ENCODE results near the gene NTNG1. TPM values are rescaled to one million over a fixed set of nuclear protein-coding genes. Genes with fewer than 3 reads are reported as not detected.

The NTNG1 gene
- total RNA-seq, 1 experiment from 2014 or later = 2.3 TPM

DNA sequence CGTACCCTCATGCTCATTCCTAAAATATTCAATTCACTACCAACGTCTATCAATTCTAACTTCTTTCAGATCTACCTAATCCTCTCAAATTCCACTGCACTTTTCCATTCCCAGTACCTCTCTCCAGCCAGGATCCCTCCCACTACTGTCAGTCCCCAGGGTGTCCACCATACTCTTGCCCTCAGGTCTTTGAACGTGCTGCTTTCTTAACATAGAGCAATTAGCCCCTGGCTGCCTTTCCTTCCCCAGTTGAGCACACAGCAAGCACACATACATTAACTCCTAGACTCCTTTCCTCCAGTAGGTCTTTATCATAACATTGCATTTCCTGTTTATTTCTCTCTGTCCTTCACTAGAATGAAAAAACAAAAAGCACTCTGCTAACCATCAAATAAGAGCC lies 126.7 kb downstream of the NTNG1 start (continued):
- no peak for TF ChIP-seq ZNF532 (CRISPR knock-in tag; IDR thresholded peaks at IDR 0.05; ENCODE audit: borderline replicate concordance)

DNA sequence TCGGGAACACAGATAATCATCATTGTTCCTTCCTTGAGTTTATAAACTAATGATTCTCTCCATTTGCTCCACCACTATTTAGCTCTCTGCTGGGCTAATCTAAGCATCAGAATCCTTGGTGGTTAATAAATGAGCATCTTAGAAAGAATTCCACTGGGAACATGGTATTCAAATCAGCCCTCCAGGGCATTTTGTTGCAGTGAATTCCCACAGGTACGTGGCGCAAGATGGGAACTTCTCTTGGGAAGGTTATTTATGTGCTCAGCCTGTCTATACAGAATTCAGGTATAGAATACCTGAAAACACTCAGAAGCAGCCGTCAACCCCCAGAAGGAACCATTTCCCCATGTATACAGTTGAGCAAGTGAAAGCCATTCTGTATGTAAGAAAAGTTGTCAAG lies 131.5 kb downstream of the NTNG1 start:
- Mint-ChIP-seq H3K36me3 (no peaks in the 10 kb centered on the region), H3K4me3 (no peak overlapping the region), H3K27ac (no peak overlapping the region), H3K27me3 (ENCODE audit: low read depth) (no peaks in the 10 kb centered on the region), H3K4me1 (peaks cover 13% of the 10 kb centered on the region), H3K9me3 (no peaks in the 10 kb centered on the region)
- POLR2A ChIA-PET = no interaction called here
- no peak for ATAC-seq
- no peak for DNase-seq (ENCODE audit: low spot score)
- CTCF ChIA-PET = no interaction called here
- TF ChIP-seq ZSCAN18 (CRISPR knock-in tag; IDR thresholded peaks at IDR 0.05) = no peak
- no peak for TF ChIP-seq CBFB (CRISPR knock-in tag; IDR thresholded peaks at IDR 0.05; ENCODE audit: low read depth)
- no peak for TF ChIP-seq SMAD3 (CRISPR knock-in tag; IDR thresholded peaks at IDR 0.05; ENCODE audit: borderline replicate concordance)
- TF ChIP-seq, protein P1, sequence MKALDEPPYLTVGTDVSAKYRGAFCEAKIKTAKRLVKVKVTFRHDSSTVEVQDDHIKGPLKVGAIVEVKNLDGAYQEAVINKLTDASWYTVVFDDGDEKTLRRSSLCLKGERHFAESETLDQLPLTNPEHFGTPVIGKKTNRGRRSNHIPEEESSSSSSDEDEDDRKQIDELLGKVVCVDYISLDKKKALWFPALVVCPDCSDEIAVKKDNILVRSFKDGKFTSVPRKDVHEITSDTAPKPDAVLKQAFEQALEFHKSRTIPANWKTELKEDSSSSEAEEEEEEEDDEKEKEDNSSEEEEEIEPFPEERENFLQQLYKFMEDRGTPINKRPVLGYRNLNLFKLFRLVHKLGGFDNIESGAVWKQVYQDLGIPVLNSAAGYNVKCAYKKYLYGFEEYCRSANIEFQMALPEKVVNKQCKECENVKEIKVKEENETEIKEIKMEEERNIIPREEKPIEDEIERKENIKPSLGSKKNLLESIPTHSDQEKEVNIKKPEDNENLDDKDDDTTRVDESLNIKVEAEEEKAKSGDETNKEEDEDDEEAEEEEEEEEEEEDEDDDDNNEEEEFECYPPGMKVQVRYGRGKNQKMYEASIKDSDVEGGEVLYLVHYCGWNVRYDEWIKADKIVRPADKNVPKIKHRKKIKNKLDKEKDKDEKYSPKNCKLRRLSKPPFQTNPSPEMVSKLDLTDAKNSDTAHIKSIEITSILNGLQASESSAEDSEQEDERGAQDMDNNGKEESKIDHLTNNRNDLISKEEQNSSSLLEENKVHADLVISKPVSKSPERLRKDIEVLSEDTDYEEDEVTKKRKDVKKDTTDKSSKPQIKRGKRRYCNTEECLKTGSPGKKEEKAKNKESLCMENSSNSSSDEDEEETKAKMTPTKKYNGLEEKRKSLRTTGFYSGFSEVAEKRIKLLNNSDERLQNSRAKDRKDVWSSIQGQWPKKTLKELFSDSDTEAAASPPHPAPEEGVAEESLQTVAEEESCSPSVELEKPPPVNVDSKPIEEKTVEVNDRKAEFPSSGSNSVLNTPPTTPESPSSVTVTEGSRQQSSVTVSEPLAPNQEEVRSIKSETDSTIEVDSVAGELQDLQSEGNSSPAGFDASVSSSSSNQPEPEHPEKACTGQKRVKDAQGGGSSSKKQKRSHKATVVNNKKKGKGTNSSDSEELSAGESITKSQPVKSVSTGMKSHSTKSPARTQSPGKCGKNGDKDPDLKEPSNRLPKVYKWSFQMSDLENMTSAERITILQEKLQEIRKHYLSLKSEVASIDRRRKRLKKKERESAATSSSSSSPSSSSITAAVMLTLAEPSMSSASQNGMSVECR (CRISPR knock-in tag; IDR thresholded peaks at IDR 0.05; ENCODE audit: borderline replicate concordance) = no peak
- TF ChIP-seq, protein P2, sequence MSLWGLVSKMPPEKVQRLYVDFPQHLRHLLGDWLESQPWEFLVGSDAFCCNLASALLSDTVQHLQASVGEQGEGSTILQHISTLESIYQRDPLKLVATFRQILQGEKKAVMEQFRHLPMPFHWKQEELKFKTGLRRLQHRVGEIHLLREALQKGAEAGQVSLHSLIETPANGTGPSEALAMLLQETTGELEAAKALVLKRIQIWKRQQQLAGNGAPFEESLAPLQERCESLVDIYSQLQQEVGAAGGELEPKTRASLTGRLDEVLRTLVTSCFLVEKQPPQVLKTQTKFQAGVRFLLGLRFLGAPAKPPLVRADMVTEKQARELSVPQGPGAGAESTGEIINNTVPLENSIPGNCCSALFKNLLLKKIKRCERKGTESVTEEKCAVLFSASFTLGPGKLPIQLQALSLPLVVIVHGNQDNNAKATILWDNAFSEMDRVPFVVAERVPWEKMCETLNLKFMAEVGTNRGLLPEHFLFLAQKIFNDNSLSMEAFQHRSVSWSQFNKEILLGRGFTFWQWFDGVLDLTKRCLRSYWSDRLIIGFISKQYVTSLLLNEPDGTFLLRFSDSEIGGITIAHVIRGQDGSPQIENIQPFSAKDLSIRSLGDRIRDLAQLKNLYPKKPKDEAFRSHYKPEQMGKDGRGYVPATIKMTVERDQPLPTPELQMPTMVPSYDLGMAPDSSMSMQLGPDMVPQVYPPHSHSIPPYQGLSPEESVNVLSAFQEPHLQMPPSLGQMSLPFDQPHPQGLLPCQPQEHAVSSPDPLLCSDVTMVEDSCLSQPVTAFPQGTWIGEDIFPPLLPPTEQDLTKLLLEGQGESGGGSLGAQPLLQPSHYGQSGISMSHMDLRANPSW (CRISPR knock-in tag; conservative IDR thresholded peaks at IDR 0.05; ENCODE audit: low read depth) = no peak
- TF ChIP-seq, protein P3, sequence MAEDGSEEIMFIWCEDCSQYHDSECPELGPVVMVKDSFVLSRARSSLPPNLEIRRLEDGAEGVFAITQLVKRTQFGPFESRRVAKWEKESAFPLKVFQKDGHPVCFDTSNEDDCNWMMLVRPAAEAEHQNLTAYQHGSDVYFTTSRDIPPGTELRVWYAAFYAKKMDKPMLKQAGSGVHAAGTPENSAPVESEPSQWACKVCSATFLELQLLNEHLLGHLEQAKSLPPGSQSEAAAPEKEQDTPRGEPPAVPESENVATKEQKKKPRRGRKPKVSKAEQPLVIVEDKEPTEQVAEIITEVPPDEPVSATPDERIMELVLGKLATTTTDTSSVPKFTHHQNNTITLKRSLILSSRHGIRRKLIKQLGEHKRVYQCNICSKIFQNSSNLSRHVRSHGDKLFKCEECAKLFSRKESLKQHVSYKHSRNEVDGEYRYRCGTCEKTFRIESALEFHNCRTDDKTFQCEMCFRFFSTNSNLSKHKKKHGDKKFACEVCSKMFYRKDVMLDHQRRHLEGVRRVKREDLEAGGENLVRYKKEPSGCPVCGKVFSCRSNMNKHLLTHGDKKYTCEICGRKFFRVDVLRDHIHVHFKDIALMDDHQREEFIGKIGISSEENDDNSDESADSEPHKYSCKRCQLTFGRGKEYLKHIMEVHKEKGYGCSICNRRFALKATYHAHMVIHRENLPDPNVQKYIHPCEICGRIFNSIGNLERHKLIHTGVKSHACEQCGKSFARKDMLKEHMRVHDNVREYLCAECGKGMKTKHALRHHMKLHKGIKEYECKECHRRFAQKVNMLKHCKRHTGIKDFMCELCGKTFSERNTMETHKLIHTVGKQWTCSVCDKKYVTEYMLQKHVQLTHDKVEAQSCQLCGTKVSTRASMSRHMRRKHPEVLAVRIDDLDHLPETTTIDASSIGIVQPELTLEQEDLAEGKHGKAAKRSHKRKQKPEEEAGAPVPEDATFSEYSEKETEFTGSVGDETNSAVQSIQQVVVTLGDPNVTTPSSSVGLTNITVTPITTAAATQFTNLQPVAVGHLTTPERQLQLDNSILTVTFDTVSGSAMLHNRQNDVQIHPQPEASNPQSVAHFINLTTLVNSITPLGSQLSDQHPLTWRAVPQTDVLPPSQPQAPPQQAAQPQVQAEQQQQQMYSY (CRISPR knock-in tag; IDR thresholded peaks at IDR 0.05) = no peak
- no peak for TF ChIP-seq FOXP4 (CRISPR knock-in tag; IDR thresholded peaks at IDR 0.05)
- no peak for TF ChIP-seq TEAD4 (CRISPR knock-in tag; IDR thresholded peaks at IDR 0.05)
- no peak for TF ChIP-seq PREB (CRISPR knock-in tag; IDR thresholded peaks at IDR 0.05; ENCODE audit: borderline replicate concordance)
- TF ChIP-seq, protein P4, sequence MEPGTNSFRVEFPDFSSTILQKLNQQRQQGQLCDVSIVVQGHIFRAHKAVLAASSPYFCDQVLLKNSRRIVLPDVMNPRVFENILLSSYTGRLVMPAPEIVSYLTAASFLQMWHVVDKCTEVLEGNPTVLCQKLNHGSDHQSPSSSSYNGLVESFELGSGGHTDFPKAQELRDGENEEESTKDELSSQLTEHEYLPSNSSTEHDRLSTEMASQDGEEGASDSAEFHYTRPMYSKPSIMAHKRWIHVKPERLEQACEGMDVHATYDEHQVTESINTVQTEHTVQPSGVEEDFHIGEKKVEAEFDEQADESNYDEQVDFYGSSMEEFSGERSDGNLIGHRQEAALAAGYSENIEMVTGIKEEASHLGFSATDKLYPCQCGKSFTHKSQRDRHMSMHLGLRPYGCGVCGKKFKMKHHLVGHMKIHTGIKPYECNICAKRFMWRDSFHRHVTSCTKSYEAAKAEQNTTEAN (CRISPR knock-in tag; IDR thresholded peaks at IDR 0.05) = no peak
- no peak for TF ChIP-seq GTF2I (CRISPR knock-in tag; conservative IDR thresholded peaks at IDR 0.05)
- TF ChIP-seq NR1H2 (CRISPR knock-in tag; IDR thresholded peaks at IDR 0.05) = no peak
- no peak for TF ChIP-seq ZNF416 (CRISPR knock-in tag; IDR thresholded peaks at IDR 0.05)

Data from WTC11 (cell line).